Measurements from ENCODE around the gene GOLGA5.

Gene GOLGA5

DNA sequence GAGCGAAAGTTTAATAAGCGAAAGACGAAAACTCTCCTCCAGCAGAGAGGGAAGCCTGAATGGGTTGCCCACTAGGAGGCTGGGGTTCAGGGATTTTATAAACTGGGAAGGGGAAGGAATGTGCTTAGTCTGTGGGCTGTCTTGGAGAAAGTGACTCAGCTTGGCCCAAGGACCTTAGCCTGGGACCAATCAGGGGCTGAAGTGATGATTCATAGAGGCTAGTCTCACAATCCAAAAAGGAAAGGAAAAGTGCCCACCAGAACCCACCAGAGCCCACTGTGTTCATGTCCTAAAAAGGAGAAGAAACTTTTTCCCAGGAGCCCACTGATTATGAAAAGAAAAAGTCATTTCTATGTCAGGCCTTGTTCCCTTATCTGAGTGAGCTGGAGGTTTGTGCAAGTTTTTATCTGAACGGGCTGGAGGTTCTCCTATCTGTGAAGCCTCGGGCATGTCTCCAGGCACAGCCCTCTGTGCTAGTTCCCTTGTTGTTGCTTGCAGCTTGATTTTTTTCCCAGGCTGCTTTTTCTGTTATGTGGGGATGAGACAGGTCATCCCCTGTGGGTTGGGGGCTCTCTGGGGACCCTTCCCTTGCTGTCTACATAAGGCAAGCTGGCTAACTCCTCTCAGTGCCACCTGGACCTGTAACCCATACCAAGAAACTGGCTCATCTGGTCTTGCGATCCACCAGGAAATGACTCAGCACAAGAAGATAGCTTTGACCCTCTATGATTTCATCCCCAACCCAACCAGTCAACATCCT lies 8.3 kb upstream of the GOLGA5 start:
- peak; percentile 45 for TF ChIP-seq CTCF (IDR thresholded peaks at IDR 0.05; ENCODE audit: low read depth, low read length)
- peak overlapping the region; percentile 21 for H3K4me3 ChIP-seq (ENCODE audit: low read depth, low read length)

GRCh38 chr14:92786427-92786756 lies 7.7 kb upstream of the GOLGA5 start:
- no peak for TF ChIP-seq CTCF (IDR thresholded peaks at IDR 0.05; ENCODE audit: low read depth, low read length)
- no peak overlapping the region for H3K4me3 ChIP-seq (ENCODE audit: low read depth, low read length)

DNA sequence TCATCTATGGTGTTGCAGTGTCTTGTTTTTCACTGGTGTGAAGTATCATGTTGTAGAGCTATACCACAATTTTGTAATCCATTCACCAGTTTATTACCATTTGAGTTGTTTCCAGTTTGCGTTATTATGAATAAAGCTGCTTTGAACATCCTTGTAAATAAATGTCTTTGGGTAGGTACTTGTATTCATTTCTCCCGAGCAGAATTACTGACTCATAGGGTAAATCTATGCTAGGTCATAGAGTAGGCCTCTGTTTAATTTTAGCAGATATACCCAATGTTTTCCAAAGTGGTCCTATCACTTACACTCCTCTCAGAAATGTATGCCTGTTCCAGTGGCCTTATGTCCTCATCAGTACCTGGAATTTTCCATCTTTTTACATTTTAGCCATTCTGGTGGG lies 6.6 kb upstream of the GOLGA5 start:
- no peak for TF ChIP-seq CTCF (IDR thresholded peaks at IDR 0.05; ENCODE audit: low read depth, low read length)

GRCh38 chr14:92789457-92790089 lies 4.5 kb upstream of the GOLGA5 start:
- no peak for TF ChIP-seq CTCF (IDR thresholded peaks at IDR 0.05; ENCODE audit: low read depth, low read length)
- no peak overlapping the region for H3K4me3 ChIP-seq (ENCODE audit: low read depth, low read length)

More for the DNA sequence above, 6.6 kb upstream of the GOLGA5 start:
- no peak overlapping the region for H3K4me3 ChIP-seq (ENCODE audit: low read depth, low read length)

- H3K4me3 ChIP-seq (ENCODE audit: low read depth, low read length): no peak overlapping the region
- TF ChIP-seq CTCF (IDR thresholded peaks at IDR 0.05; ENCODE audit: low read depth, low read length): no peak
Observed at GRCh38 chr14:92792885-92793284, 1.2 kb upstream of the GOLGA5 start.

- no peak for TF ChIP-seq CTCF (IDR thresholded peaks at IDR 0.05; ENCODE audit: low read depth, low read length)
- H3K4me3 ChIP-seq (ENCODE audit: low read depth, low read length): peak overlapping the region; percentile 99
Observed at GRCh38 chr14:92794547-92794941, 439 bp downstream of the GOLGA5 start.

GRCh38 chr14:92794961-92795360 lies 856 bp downstream of the GOLGA5 start:
- peak overlapping the region; percentile 99 for H3K4me3 ChIP-seq (ENCODE audit: low read depth, low read length)
- no peak for TF ChIP-seq CTCF (IDR thresholded peaks at IDR 0.05; ENCODE audit: low read depth, low read length)

All from WI38 (cell line).